Measurements from ENCODE around the gene TJAP1. TPM values are rescaled to one million over a fixed set of nuclear protein-coding genes. Genes with fewer than 3 reads are reported as not detected.

TJAP1 gene
- total and polyA plus RNA-seq, 2 donors (not counting 3 experiments of a cell fraction or from before 2014, with no cell fraction given) = 28.4 to 31.8 TPM

GRCh38 chr6:43460032-43460431 lies 17.3 kb upstream of the TJAP1 start:
- Histone ChIP-seq H3K27me3 (ENCODE audit: control insufficient read depth in 2 of 2, insufficient read depth in 2 of 2, low read length in 2 of 2) (peaks cover 15 to 35% of the 10 kb centered on the region in 2 experiments), H3K9ac (replicated peaks; ENCODE audit: extremely low read depth, insufficient read depth, low read length) (no peak overlapping the region), H3K4me1 (ENCODE audit: control insufficient read depth, extremely low read depth, insufficient read depth, low read length) (peaks cover 4% of the 10 kb centered on the region), H3K9me3 (replicated peaks; ENCODE audit: control insufficient read depth, insufficient read depth, low read length) (no peaks in the 10 kb centered on the region), H3K4me2 (ENCODE audit: insufficient read depth, low read length) (no peak overlapping the region), H3K4me3 (replicated peaks in 1 of 3; ENCODE audit: insufficient read depth in 1 of 3, low read depth in 1 of 3, low read length in 3 of 3) (no peak overlapping the region), H3K27ac (ENCODE audit: insufficient read depth, low read depth, low read length) (no peak overlapping the region), H3K9me1 (replicated peaks; ENCODE audit: control insufficient read depth, extremely low read depth, insufficient read depth, low read length) (no peaks in the 10 kb centered on the region), H2AFZ (ENCODE audit: low read depth, low read length) (no peak overlapping the region), H3K36me3 (ENCODE audit: control insufficient read depth in 2 of 2, extremely low read depth in 1 of 2, insufficient read depth in 2 of 2, low read length in 2 of 2) (no peaks in the 10 kb centered on the region), H3K79me2 (ENCODE audit: control insufficient read depth, insufficient read depth, low read length) (no peaks in the 10 kb centered on the region), H4K20me1 (replicated peaks; ENCODE audit: control insufficient read depth, extremely low read depth, insufficient read depth, low read length) (no peaks in the 10 kb centered on the region)
- DNase-seq (ENCODE audit: low read depth, low spot score) = no peak
- POLR2A ChIA-PET = no interaction called here
- no TSS peak for BruUV-seq (replicated peaks)
- dilution Hi-C loops (cut with MboI; ENCODE audit: extremely low pct_ligation_motif_present, low sequenced_read_pairs) = no loop called here
- CTCF ChIA-PET = interaction anchor here (0.7 to 21.3 kb wide), 3 partner anchors 23 to 41 kb away, joined by 3 to 289 read pairs (median 3); partner anchors contain the start of gene LRRC73
- intact Hi-C loops (cut with micrococcal nuclease) = no loop called here
- FAIRE-seq = no peak
- TF ChIP-seq GATA2 (IDR thresholded peaks at IDR 0.05; ENCODE audit: insufficient read depth, insufficient read length, low read depth, low read length) (no peak), FOS (IDR thresholded peaks at IDR 0.05; ENCODE audit: borderline replicate concordance, insufficient read depth, low read length) (no peak), EZH2 (IDR thresholded peaks at IDR 0.05; ENCODE audit: borderline replicate concordance, low read depth, low read length, severe bottlenecking) (no peak), MAX (IDR thresholded peaks at IDR 0.05; ENCODE audit: insufficient read depth, insufficient read length) (no peak), POLR2AphosphoS5 (IDR thresholded peaks at IDR 0.05; ENCODE audit: insufficient read depth, low read depth, low read length) (no peak), JUN (IDR thresholded peaks at IDR 0.05; ENCODE audit: borderline replicate concordance, insufficient read depth, insufficient read length, low read depth) (no peak), MYC (IDR thresholded peaks at IDR 0.05; ENCODE audit: low read depth, low read length) (no peak), CTCF (IDR thresholded peaks at IDR 0.05; ENCODE audit: extremely low read depth in 1 of 2, insufficient read depth in 1 of 2, low read depth in 1 of 2, low read length in 2 of 2) (no peak), POLR2A (IDR thresholded peaks at IDR 0.05; ENCODE audit: low read depth, low read length) (no peak)
